Endothelial cell of umbilical vein (primary cell): ENCODE data around the gene RBM47. TPM values are rescaled to one million over a fixed set of nuclear protein-coding genes. Genes with fewer than 3 reads are reported as not detected.

ENCODE experiments used
- BruUV-seq: library from RNA; stranded (reverse); fragments of 400-500 nt; replicated peaks from 2 replicates; lab custom pipeline; 2021; lab: Mats Ljungman, UMichigan
- CTCF ChIA-PET: fragments of 300-600, 350-600 bp; sonication (Branson Sonifier 250); formaldehyde crosslinking; loops from one replicate; lab custom pipeline; 2021; ENCODE audit warnings: antibody characterized with exemption, inconsistent platforms; lab: Charles Lee
- POLR2A ChIA-PET: fragments of 300-600, 350-600 bp; sonication (Branson Sonifier 250); formaldehyde crosslinking; loops from one replicate; lab custom pipeline; 2021; ENCODE audit warnings: antibody characterized with exemption, inconsistent platforms; lab: Charles Lee
- DNase-seq: peaks from one replicate; pipeline ENCODE4 v3.0.0-alpha.2; 2011; ENCODE audit warnings: low read depth, low spot score
- FAIRE-seq: peaks from 2 replicates; lab custom pipeline; 2011; peaks lifted over from hg19 to GRCh38; lab: Jason Lieb, UNC
- H2AFZ ChIP-seq: 2 replicates; pipeline ENCODE4 v1.6.0; 2012; ENCODE audit warnings: low read depth, low read length, control low read depth, inconsistent platforms
- H3K27ac ChIP-seq: 2 replicates; pipeline ENCODE4 v1.5.1; 2011; ENCODE audit warnings: low read depth, mild to moderate bottlenecking, control low read depth, low read length, moderate library complexity; ENCODE audit not compliant: insufficient read depth
- H3K27me3 ChIP-seq, 2 experiments: 2 replicates each; pipeline versions ENCODE4 v1.6.0 to v1.6.1; 2011; ENCODE audit warnings: low read length in 2 of 2, mixed read lengths in 1 of 2; ENCODE audit not compliant: control insufficient read depth in 2 of 2, insufficient read depth in 2 of 2
- H3K36me3 ChIP-seq, 2 experiments: 2 replicates in 1 of 2; 3 replicates in 1 of 2; pipeline ENCODE4 v1.5.1; 2011; ENCODE audit warnings: low read length in 2 of 2, mild to moderate bottlenecking in 1 of 2, moderate library complexity in 1 of 2; ENCODE audit not compliant: control insufficient read depth in 2 of 2, insufficient read depth in 2 of 2; ENCODE audit errors: extremely low read depth in 1 of 2
- H3K4me1 ChIP-seq: 3 replicates; pipeline ENCODE4 v1.5.1; 2011; ENCODE audit warnings: mild to moderate bottlenecking, low read length; ENCODE audit not compliant: control insufficient read depth, insufficient read depth; ENCODE audit errors: extremely low read depth
- H3K4me2 ChIP-seq: 2 replicates; pipeline ENCODE4 v1.6.1; 2011; ENCODE audit warnings: low read length, control low read depth, mixed read lengths; ENCODE audit not compliant: insufficient read depth
- H3K4me3 ChIP-seq, 3 experiments: fragments of 200-600 bp in 1 of 3; sonication (generic), shearing (Covaris generic) in 1 of 3; replicated peaks in 1 of 3; 2 replicates each; pipeline ENCODE4 v1.5.1; 2011 to 2016; ENCODE audit warnings: control low read depth in 3 of 3, low read length in 3 of 3, mild to moderate bottlenecking in 2 of 3, inconsistent platforms in 1 of 3, low read depth in 1 of 3, moderate library complexity in 1 of 3; ENCODE audit not compliant: insufficient read depth in 1 of 3
- H3K79me2 ChIP-seq: 2 replicates; pipeline ENCODE4 v1.6.0; 2012; ENCODE audit warnings: low read length, inconsistent platforms; ENCODE audit not compliant: control insufficient read depth, insufficient read depth
- H3K9ac ChIP-seq: replicated peaks from 2 replicates; pipeline ENCODE3; 2011; ENCODE audit warnings: low read length, control low read depth; ENCODE audit not compliant: insufficient read depth; ENCODE audit errors: extremely low read depth
- H3K9me1 ChIP-seq: replicated peaks from 3 replicates; pipeline ENCODE4 v1.6.0; 2011; ENCODE audit warnings: mild to moderate bottlenecking, low read length; ENCODE audit not compliant: control insufficient read depth, insufficient read depth; ENCODE audit errors: extremely low read depth
- H3K9me3 ChIP-seq: replicated peaks from 2 replicates; pipeline ENCODE4 v1.5.1; 2012; ENCODE audit warnings: low read length, inconsistent platforms; ENCODE audit not compliant: control insufficient read depth, insufficient read depth
- H4K20me1 ChIP-seq: replicated peaks from 2 replicates; pipeline ENCODE3; 2011; ENCODE audit warnings: mild to moderate bottlenecking, low read length; ENCODE audit not compliant: control insufficient read depth, insufficient read depth; ENCODE audit errors: extremely low read depth
- CTCF ChIP-seq, 2 donors: IDR thresholded peaks; 1 replicate in 1 of 2; 2 replicates in 1 of 2; pipeline ENCODE4 v1.5.1; 2011; ENCODE audit warnings: low read length in 2 of 2, mild to moderate bottlenecking in 2 of 2, moderate library complexity in 2 of 2, control low read depth in 1 of 2, inconsistent platforms in 1 of 2, low read depth in 1 of 2; ENCODE audit not compliant: insufficient read depth in 1 of 2; ENCODE audit errors: extremely low read depth in 1 of 2
- EZH2 ChIP-seq: IDR thresholded peaks from 2 replicates; pipeline ENCODE4 v1.6.1; 2012; ENCODE audit warnings: borderline replicate concordance, low read depth, mild to moderate bottlenecking, moderate library complexity, low read length, inconsistent platforms; ENCODE audit not compliant: severe bottlenecking
- FOS ChIP-seq: IDR thresholded peaks from 2 replicates; pipeline ENCODE4 v1.6.1; 2011; ENCODE audit warnings: mild to moderate bottlenecking, low read length, moderate library complexity, borderline replicate concordance; ENCODE audit not compliant: insufficient read depth
- GATA2 ChIP-seq: IDR thresholded peaks from 2 replicates; pipeline ENCODE4 v1.7.0; 2011; ENCODE audit warnings: low read depth, mild to moderate bottlenecking, moderate library complexity, mixed read lengths, low read length; ENCODE audit not compliant: insufficient read length, insufficient read depth
- JUN ChIP-seq: IDR thresholded peaks from 2 replicates; pipeline ENCODE4 v1.6.1; 2011; ENCODE audit warnings: borderline replicate concordance, low read depth; ENCODE audit not compliant: insufficient read length, insufficient read depth
- MAX ChIP-seq: IDR thresholded peaks from 2 replicates; pipeline ENCODE4 v1.6.1; 2011; ENCODE audit not compliant: insufficient read depth, insufficient read length
- MYC ChIP-seq: IDR thresholded peaks from one replicate; pipeline ENCODE4 v1.6.1; 2011; ENCODE audit warnings: mild to moderate bottlenecking, low read depth, low read length
- POLR2A ChIP-seq: IDR thresholded peaks from 2 replicates; pipeline ENCODE4 v1.6.1; 2012; ENCODE audit warnings: low read depth, mild to moderate bottlenecking, control low read depth, low read length
- POLR2AphosphoS5 ChIP-seq: IDR thresholded peaks from 2 replicates; pipeline ENCODE4 v1.6.1; 2012; ENCODE audit warnings: low read depth, mild to moderate bottlenecking, control low read depth, low read length, moderate library complexity; ENCODE audit not compliant: insufficient read depth
- dilution Hi-C: fragments of 300-500 bp; cut with MboI; formaldehyde crosslinking; loops from one replicate; pipeline ENCODE4 v1.15.0; 2019; ENCODE audit warnings: low sequenced_read_pairs; ENCODE audit not compliant: extremely low pct_ligation_motif_present
- intact Hi-C: fragments of 100-400 bp; cut with micrococcal nuclease; formaldehyde crosslinking; loops from one replicate; pipeline ENCODE4 v1.10.0; 2022
- polyA plus RNA-seq, 4 experiments: library from polyadenylated mRNA; depleted of rRNA in 3 of 4; stranded (reverse) in 3 of 4; unstranded in 1 of 4; fragments of >200 nt; gene quantifications; 2 replicates each; pipeline versions ENCODE4 v1.2.1 to v1.2.3, GENCODE V29; 2011 to 2012; ENCODE audit warnings: missing spikeins in 1 of 4
- total RNA-seq: library from RNA; stranded (reverse); gene quantifications from 2 replicates; pipeline ENCODE4 v1.2.3, GENCODE V29; 2021

Gene RBM47
- total and polyA plus RNA-seq, 2 donors (not counting 3 experiments of a cell fraction or from before 2014, with no cell fraction given), result not detected

- ChIA-PET CTCF (interaction anchor here (0.6 kb wide), 1 partner anchor 11 kb away, joined by 3 read pairs; no protein-coding TSS in a partner anchor), POLR2A (no interaction called here)
Observed at GRCh38 chr4:40559585-40560465, 69.8 kb downstream of the RBM47 start.

More at GRCh38 chr4:40559585-40560465, 69.8 kb downstream of the RBM47 start:
- dilution Hi-C loops, result no loop called here
- no peak overlapping the region for H3K9ac ChIP-seq
- no peaks in the 10 kb centered on the region for H3K79me2 ChIP-seq
- H3K27ac ChIP-seq, result no peak overlapping the region
- H3K4me2 ChIP-seq, result no peak overlapping the region
- DNase-seq (no peak), FAIRE-seq (no peak)
- intact Hi-C loops, result no loop called here
- H3K9me3 ChIP-seq, result no peaks in the 10 kb centered on the region
- H4K20me1 ChIP-seq, result no peaks in the 10 kb centered on the region
- H3K4me3 ChIP-seq, result no peak overlapping the region
- H3K4me1 ChIP-seq, result no peaks in the 10 kb centered on the region
- H3K9me1 ChIP-seq, result no peaks in the 10 kb centered on the region
- BruUV-seq, result no TSS peak
- H3K36me3 ChIP-seq, result no peaks in the 10 kb centered on the region
- no peak for TF ChIP-seq POLR2AphosphoS5
- no peak for TF ChIP-seq GATA2
- TF ChIP-seq JUN, result no peak
- TF ChIP-seq FOS, result no peak
- no peak for TF ChIP-seq MAX
- no peak for TF ChIP-seq CTCF (IDR thresholded peaks at IDR 0.05; ENCODE audit: extremely low read depth in 1 of 2, insufficient read depth in 1 of 2, low read depth in 1 of 2, low read length in 2 of 2)
- TF ChIP-seq POLR2A, result no peak
- TF ChIP-seq EZH2, result no peak
- no peak for TF ChIP-seq MYC
- peaks cover 0 to 1% of the 10 kb centered on the region in 2 experiments for H3K27me3 ChIP-seq
- no peak overlapping the region for H2AFZ ChIP-seq
